GM19372 (cell line): ENCODE data around the gene KDM4C.

Experiments used
- ATAC-seq: cut with Tn5 transposase; IDR thresholded peaks from one replicate; pipeline ENCODE4 v1.9.1; 2021; ENCODE audit warnings: mild to moderate bottlenecking, low read depth, moderate library complexity; ENCODE audit not compliant: unreplicated experiment

KDM4C gene

DNA sequence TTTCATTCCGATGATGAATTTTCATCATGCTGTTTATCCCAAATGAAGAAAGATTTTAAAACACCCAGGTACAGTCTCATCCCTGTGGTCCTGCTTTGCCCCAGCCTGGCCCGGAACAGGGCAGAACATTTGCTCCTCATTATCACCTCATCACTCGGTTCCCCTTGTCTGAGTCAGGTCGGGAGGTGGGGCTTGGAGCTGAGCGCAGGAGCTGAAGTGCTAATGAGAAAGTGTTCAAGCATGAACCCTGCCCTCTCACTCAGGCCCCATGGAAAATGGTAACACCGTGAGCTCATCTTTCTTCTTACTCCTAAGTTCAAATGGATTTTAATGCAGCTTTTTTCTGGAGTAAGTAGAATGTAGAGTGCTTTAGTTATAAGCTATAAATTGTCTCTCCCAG lies 466.2 kb downstream of the KDM4C start:
- no peak for ATAC-seq
